ENCODE measurements around the gene OCLN.
"Not testable (repeated sequence)": the region's sequence is repeated elsewhere in the genome, so short reads cannot be mapped to it uniquely, and the experiment has no call there.

The OCLN gene, protein sequence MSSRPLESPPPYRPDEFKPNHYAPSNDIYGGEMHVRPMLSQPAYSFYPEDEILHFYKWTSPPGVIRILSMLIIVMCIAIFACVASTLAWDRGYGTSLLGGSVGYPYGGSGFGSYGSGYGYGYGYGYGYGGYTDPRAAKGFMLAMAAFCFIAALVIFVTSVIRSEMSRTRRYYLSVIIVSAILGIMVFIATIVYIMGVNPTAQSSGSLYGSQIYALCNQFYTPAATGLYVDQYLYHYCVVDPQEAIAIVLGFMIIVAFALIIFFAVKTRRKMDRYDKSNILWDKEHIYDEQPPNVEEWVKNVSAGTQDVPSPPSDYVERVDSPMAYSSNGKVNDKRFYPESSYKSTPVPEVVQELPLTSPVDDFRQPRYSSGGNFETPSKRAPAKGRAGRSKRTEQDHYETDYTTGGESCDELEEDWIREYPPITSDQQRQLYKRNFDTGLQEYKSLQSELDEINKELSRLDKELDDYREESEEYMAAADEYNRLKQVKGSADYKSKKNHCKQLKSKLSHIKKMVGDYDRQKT

DNA sequence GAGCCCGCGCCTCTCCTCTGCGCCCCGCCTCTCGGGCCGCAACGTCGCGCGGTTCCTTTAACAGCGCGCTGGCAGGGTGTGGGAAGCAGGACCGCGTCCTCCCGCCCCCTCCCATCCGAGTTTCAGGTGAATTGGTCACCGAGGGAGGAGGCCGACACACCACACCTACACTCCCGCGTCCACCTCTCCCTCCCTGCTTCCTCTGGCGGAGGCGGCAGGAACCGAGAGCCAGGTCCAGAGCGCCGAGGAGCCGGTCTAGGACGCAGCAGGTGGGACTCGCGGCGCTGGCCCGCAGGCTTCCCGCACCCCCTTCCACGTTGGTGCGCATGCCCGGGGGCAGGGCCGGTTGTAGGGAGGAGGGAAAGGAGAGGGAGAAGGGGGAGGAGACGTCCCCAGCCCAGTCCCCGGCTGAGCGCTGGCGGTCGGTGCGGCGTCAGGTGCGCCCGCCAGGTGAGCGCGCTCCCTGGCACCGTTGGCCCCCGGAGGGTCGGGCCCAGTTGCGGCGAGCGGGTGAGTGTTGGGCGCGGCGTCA lies at the start of gene OCLN:
OCLN (plus strand) TSS at position 400 of the 532 bp plus-strand sequence. CDS start 11,455 bp downstream, outside the sequence.
- peak; percentile 96 for DNase-seq (ENCODE audit: low spot score)

DNA sequence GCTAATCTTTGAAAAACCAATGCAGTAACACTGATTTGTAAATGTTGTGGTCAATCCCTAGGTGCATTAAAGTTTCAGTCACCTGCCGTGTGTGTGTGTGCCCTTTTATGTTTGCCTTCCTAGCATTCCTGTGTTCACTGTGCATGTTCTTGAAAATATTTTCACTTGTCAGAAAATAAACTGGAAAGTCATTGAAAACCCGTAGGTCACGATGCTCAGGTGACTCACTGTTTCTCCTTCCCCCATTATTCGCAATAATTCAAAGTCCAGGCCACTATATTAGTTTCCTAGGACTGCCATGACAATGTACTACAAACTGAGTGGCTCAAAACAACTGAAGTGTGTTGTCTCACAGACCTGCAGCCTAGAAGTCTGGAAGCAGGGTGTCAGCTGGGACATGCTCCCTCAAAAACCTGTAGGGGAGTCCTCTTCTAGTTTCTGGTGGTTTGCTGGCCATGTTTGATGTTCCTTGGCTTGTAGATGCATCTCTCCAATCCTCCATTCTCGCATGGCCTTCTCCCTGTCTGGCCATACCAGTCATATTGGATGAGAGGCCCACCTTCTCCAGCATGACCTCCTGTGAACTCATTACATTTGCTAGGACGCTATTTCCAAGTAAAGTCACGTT lies 48.3 kb upstream of the OCLN start:
- no peak for DNase-seq (ENCODE audit: low spot score)

DNA sequence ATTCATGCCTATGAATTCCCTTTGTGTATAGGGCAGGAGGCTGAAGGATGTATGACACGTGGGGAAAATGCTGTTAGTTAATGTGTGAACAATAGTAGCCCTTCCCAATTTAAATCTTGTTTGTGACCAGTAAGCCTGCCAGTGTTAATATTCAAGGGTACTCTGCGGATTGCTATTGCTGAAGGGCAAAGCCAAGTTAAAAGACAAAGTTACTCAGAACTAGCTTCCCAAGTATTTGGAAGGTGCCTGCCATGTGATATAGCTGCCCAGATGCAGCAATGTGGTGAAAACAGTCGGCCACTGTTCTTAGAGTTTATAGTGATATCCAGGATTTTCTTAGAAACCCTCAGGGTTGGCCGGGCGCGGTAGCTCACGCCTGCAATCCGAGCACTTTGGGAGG lies 43.1 kb upstream of the OCLN start:
- no peak for DNase-seq (ENCODE audit: low spot score)

DNA sequence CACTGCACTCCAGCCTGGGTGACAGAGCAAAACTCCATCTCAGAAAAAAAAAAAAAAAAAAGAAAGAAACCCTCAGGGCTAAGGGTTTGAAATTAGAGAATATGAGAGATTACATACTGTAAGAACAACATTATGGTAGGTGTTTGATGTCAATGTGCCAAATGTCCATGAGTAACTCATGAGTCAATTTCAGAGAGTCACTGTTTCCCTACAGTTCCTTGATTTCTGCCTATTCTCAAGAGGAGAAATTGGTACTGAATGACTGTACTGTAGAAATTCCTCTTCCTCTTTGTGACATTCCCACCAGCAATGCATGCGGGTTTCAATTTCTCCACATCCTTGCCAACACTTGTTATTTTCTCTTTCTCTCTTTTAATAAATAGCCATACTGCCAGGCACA lies 42.5 kb upstream of the OCLN start:
- DNase-seq (ENCODE audit: low spot score) = no peak

DNA sequence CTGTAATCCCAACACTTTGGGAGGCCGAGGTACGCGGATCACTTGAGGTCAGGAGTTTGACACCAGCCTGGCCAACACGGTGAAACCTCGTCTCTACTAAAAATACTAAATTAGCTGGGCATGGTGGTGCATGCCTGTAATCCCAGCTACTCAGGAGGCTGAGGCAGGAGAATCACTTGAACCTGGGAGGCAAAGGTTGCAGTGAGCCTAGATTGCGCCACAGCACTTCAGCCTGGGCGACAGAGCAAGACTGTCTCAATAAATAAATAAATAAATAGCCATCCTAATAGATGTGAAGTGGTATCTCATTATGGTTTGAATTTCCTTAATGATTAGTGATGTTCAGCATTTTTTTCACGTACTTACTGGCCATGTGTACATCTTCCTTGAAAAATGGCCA lies 42.1 kb upstream of the OCLN start:
- not testable (repeated sequence) for DNase-seq (ENCODE audit: low spot score)

DNA sequence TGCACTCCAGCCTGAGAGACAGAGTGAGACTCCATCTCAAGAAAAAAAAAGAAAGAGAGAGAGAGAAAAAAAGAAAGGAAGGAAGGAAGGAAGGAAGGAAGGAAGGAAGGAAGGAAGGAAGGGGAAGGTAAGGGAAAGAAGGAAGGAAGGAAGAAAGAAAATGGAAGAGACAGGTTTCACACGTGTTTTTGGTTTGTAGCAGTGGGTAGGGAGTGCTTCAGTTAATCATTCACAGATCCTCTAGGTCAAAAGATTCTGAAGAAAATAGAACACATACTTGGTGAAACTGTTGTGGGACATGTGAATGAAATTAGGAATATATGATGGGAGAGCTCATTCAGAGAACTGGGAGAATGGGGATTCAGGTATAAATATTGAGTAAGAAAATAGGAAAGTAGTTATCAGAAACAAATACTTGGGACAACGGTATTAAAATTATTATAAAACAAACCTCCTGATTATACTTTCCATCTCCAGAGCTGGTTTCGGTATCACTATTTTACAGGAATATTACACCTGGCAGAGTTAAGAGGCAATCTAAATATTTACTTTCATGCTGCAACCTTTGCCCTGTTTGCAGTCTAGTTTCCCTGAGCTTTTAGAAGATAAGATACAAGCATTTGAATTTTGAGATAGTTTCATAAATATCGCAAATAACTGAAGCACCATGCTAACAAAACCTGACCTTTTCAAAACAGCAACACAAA lies 40.5 kb upstream of the OCLN start:
- no peak for DNase-seq (ENCODE audit: low spot score)

DNA sequence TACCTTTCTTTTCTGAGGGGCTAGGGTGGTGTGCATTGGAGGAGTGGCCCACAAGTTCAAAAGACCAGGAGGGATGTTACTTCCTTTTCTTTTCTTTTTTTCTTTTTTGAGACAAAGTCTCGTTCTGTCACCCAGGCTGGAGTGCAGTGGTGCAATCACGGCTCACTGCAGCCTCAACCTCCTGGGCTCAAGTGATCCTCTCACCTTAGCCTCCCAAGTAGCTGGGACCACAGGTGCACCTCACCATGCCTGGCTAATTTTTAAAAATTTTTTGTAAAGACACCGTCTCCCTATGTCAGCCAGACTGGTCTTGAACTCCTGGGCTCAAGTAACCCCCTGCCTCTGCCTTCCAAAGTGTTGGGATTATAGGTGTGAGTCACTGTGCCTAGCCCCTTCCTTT lies 39.1 kb upstream of the OCLN start:
- not testable (repeated sequence) for DNase-seq (ENCODE audit: low spot score)

DNA sequence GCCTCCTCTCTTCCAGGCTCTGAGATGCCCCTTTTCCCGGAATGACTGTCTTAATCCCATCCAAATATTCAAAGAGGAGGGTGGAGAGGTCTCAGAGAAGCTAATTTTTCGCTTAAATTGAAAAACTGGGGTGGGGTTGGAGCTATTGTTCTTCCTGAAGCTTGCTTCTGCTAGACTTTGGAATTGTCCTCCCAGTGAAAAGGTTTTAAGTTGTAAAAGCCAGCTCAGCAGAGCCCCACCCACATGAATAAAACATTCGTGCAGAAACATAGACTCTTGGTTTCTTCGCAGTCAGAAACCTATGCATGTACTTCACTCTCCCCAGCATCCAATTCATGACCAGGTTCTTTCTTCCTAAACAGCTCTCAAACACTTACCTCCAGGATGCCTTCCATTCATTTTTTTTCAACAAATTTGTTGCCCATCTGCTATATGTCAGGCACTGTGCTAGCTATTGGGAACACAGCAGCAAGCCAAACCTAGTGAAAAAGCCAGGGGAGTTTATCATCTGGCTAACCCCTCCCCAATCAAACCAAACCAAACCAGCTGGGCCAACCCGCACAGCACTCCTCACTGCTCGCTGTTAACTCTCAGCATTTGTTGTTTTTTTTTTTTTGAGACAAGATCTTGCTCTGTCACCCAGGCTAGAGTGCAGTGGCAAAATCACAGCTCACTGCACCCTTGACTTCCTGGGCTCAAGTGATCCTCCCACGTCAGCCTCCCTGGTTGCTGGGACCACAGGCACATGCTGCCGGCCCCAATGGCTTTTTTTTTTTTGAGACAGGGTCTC lies 37.9 kb upstream of the OCLN start:
- no peak for DNase-seq (ENCODE audit: low spot score)

DNA sequence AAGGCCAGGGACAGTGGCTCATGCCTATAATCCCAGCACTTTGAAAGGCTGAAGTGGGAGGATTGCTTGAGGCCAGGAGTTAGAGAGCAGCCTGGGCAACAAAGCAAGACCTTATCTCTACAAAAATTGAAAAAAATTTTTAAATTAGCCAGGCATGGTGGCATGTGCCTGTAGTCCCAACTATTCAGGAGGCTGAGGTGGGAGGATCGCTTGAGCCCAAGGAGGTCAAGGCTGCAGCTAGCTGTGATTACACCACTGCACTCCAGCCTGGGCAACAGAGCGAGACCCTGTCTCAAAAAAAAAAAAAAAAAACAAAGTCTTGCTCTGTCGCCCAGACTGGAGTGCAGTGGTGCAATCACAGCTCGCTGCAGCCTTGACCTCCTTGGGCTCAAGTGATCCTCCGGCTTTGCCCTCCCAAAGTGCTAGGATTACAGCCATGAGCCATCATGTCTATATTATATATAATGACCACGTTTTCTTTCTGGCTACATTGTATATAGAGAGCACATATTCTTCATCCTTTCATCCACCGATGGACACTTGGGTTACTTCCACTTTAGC lies 37.1 kb upstream of the OCLN start:
- not testable (repeated sequence) for DNase-seq (ENCODE audit: low spot score)

DNA sequence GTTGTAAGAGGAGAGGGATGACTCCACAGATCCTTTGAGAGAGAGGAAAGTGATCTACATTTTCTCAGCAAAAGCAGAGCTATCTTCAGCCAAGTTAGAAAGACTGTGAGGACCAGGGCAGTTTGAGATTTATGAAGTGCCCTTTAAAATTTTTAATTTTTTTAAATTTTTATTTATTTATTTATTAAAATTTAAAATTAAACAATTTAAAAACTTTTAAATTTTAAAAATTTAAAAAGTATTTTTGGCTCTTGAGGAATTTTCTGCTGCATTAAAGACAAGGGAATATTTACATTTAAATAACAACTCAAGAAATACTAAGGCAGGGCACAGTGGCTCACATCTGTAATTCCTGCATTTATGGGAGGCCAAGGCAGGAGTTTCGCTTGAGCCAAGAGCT lies 30.4 kb upstream of the OCLN start:
- no peak for DNase-seq (ENCODE audit: low spot score)

DNA sequence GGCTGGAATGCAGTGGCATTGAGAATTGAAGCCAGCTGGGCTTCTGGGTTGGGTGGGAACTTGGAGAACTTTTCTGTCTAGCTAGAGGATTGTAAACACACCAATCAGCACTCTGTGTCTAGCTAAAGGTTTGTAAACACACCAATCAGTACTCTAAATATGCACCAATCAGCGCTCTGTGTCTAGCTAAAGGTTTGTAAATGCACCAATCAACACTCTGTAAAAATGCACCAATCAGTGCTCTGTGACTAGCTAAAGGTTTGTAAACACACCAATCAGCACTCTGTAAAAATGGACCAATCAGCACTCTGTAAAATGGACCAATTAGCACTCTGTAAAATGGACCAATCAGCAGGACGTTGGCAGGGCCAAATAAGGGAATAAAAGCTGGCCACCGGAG lies 26.2 kb upstream of the OCLN start:
- DNase-seq (ENCODE audit: low spot score) = not testable (repeated sequence)

DNA sequence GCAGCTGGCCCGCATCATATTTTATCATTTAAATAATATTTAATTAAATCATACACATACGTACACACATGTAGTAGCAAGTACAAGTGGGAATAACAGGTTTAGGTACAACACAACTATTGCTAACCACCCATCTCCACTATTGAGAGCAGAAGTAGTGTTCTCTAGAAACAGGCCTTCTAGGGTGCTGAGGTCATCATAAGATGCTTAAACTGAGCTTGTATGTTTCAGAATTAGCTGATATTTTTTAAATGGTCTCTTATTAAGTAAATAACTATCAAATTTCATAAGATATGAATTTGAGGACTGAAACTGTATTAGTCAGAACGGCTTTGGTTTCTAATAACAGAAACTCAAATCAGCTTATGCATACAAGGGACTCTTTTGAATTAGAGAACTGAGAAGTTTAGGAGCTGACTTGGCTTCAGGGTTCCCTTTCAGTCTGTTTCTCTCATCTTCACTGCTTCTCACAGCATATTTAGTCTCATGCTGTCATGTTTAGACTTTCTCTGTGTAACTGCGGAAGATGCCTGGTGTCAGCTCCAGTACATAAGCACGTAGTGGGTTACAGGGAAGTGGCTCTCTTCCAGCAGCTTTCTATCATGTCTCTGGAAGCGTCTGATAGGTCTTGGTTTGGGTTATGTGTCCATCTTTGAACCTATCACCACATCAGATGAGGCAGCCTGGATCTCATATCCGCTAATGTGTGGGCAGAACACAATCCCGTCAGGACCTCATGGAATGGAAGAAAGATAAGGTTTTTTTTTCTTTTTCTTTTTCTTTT lies 25.0 kb upstream of the OCLN start:
- no peak for DNase-seq (ENCODE audit: low spot score)

DNA sequence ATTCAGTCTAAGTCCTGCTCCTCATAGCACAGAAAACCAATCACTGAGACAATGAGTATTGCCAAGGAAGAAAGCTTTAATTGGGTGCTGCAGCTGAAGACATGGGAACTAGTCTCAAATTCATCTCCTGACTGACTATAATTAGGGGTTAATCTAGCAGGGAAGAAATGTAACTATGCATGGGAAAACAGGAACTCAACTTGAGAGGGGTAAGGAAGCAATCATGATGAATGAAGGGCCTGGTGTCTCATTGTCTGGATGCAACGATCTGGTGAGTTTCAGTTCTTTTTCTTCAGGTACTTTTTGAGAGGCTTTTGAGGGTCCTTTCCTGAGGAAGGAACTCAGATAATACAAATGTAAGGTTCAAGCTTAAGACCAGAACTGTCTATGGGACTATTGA lies 24.0 kb upstream of the OCLN start:
- no peak for DNase-seq (ENCODE audit: low spot score)

DNA sequence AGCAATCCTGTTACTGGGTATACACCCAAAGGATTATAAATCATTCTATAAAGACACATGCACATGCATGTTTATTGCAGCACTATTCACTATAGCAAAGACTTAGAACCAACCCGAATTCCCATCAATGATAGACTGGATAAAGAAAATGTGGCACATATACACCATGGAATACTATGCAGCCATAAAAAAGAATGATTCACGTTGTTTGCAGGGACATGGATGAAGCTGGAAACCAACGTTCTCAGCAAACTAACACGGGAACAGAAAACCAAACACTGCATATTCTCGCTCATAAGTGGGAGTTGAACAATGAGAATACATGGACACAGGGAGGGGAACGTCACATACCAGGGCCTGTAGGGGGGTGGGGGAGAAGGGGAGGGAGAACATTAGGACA lies 21.1 kb upstream of the OCLN start:
- not testable (repeated sequence) for DNase-seq (ENCODE audit: low spot score)

DNA sequence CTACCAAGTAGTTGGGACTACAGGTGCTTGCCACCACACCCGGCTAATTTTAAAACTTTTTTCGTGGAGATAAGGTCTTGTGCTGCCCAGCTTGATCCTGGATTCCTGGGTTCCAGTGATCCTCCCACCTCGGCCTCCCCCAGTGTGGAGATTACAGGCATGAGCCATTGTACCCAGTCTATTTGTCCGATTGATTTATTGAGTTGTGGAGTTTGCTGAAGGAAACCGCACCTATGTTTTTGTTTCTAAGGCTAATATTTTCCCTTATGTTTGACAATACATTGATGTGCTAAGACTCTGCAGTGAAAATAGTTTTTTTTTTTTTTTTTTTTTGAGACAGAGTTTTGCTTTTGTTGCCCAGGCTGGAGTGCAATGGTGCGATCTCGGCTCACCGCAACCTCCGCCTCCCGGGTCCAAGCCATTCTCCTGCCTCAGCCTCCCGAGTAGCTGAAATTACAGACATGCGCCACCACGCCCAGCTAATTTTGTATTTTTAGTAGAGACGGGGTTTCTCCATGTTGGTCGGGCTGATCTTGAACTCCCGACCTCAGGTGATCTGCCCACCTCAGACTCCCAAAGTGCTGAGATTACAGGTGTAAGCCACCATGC lies 20.0 kb upstream of the OCLN start:
- not testable (repeated sequence) for DNase-seq (ENCODE audit: low spot score)

DNA sequence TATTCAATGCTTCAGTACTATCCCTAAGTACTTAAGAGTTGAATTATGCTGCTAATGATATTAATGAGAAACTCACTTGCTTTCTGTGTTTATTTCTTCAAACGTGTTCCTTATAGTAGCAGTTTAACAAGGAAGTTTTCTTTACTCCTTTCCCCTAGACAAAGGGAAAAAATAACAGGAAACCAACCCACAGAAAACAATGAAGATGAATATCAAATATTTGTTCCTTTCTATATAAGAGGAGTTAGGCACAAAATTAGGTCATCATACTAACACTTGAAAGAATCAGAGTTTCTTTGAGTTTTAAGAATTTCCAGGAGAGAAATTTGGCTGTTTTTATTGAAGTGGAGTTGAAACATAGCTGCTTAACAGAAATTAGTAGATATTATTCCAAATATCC lies 15.4 kb upstream of the OCLN start:
- no peak for DNase-seq (ENCODE audit: low spot score)

DNA sequence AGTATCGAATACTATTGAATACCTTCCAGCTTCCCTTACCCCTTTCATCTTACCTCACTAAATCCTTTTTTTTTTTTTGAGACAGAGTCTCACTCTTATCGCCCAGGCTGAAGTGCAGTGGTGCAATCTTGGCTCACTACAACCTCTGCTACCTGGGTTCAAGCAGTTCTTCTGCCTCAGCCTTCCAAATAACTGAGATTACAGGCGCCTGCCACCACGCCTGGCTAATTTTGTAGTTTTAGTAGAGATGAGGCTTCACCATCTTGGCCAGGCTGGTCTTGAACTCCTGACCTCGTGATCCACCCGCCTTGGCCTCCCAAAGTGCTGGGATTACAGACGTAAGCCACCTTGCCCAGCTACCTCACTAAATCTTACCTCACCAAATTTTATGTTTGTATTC lies 14.3 kb upstream of the OCLN start:
- not testable (repeated sequence) for DNase-seq (ENCODE audit: low spot score)

DNA sequence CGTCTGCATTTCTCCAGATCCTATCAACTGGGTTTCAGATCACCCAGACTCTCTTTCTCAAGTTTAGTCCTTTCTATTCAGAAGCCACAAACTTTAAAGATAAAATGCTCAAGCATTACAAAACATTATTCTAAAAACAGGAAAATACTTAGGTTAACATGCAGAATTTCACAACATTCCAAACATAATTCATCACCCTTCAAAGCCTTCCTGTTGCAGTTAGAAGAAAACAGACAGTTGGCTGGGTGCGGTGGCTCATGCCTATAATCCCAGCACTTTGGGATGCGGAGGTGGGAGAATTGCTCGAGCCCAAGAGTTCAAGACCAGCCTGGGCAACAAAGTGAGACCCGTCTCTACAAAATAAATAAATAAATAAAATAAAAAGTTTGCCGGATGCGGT lies 7.7 kb upstream of the OCLN start:
- DNase-seq (ENCODE audit: low spot score) = no peak

DNA sequence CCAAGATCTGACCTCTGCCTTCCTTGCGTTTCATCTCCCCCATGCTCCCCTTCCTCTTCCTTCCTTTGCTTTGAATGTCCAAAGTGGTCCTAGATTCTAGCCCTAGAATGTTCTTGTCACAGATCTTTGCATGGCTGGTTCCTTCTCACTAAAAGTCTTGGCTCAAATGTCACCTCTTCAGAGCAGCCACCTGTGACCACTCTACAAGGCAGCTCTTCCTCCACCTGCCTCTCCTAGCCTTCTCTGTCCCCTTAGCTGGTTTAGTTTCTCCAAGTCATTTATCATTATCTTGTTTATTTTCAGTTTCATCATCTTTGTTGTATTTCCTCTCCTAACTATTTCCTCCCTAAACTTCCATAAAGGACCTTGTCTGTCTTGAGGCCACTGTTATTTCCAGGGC lies 7.1 kb upstream of the OCLN start:
- no peak for DNase-seq (ENCODE audit: low spot score)

DNA sequence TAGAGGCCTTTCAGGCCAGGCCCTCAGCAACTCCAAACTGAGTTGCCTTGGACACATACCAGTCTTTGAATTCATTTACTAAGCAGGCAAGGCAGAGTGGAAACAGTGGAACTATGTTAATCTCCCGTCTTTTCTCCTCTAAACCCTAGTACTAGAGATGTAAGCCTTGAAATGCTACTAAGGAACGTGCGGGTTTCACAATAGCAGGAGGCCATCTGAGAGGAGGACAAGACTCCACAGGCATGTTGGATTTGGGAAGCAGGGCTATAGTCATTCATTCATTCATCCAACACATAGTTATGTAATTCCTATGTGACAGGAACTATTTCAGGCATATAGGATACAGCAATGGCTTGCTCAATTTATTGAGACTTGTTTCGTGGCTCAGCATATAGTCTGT lies 3.3 kb upstream of the OCLN start:
- DNase-seq (ENCODE audit: low spot score) = no peak
